CD4-positive, alpha-beta T cell treated with Interleukin-12 subunit alpha and Interleukin-12 subunit beta, for 1 hour (primary cell): ENCODE measurements around the gene MYO1C.

Source experiments
- DNase-seq: peaks from one replicate; pipeline ENCODE4 v3.0.0-alpha.2; 2020

MYO1C gene

GRCh38 chr17:1484060-1484535 is 8.4 kb downstream of the MYO1C start:
- no peak for DNase-seq

- DNase-seq = no peak
Observed at GRCh38 chr17:1482680-1483079, 9.8 kb downstream of the MYO1C start.

GRCh38 chr17:1481736-1482135 is 10.8 kb downstream of the MYO1C start:
- DNase-seq = no peak

GRCh38 chr17:1480747-1481465 is 11.6 kb downstream of the MYO1C start:
- DNase-seq = no peak

- DNase-seq = no peak
Observed at GRCh38 chr17:1478418-1478817, 14.1 kb downstream of the MYO1C start.

- no peak for DNase-seq
Observed at GRCh38 chr17:1475321-1475854, 17.1 kb downstream of the MYO1C start.

- no peak for DNase-seq
Observed at GRCh38 chr17:1474402-1475189, 17.9 kb downstream of the MYO1C start.

GRCh38 chr17:1473841-1474240 is 18.6 kb downstream of the MYO1C start:
- no peak for DNase-seq

- DNase-seq = no peak
Observed at GRCh38 chr17:1473170-1473569, 19.3 kb downstream of the MYO1C start.

GRCh38 chr17:1471911-1472821 is 20.3 kb downstream of the MYO1C start:
- DNase-seq = no peak

- no peak for DNase-seq
Observed at GRCh38 chr17:1471490-1471889, 21.0 kb downstream of the MYO1C start.

- DNase-seq = no peak
Observed at GRCh38 chr17:1470755-1471462, 21.6 kb downstream of the MYO1C start.

- no peak for DNase-seq
Observed at GRCh38 chr17:1470071-1470754, 22.3 kb downstream of the MYO1C start.

- DNase-seq = no peak
Observed at GRCh38 chr17:1469231-1469852, 23.1 kb downstream of the MYO1C start.

GRCh38 chr17:1467898-1468492 is 24.5 kb downstream of the MYO1C start:
- DNase-seq = no peak

GRCh38 chr17:1467258-1467657 is 25.2 kb downstream of the MYO1C start:
- DNase-seq = no peak

- DNase-seq = no peak
Observed at GRCh38 chr17:1464186-1464585, 28.3 kb downstream of the MYO1C start.

GRCh38 chr17:1462164-1463112 is 30.0 kb downstream of the MYO1C start:
- no peak for DNase-seq

- DNase-seq = no peak
Observed at GRCh38 chr17:1461198-1461944, 31.1 kb downstream of the MYO1C start.
